ENCODE data around the gene C1QTNF6.

Gene C1QTNF6

GRCh38 chr22:37193629-37194191, 5.7 kb upstream of the C1QTNF6 start:
- in situ Hi-C loops (cut with MboI; ENCODE audit: low sequenced_read_pairs) = no loop called here

- in situ Hi-C loops (cut with MboI; ENCODE audit: low sequenced_read_pairs) = no loop called here
Measured at GRCh38 chr22:37192741-37193140, 4.7 kb upstream of the C1QTNF6 start.

- in situ Hi-C loops (cut with MboI; ENCODE audit: low sequenced_read_pairs) = no loop called here
Measured at GRCh38 chr22:37192204-37192603, 4.2 kb upstream of the C1QTNF6 start.

GRCh38 chr22:37190262-37190780, 2.3 kb upstream of the C1QTNF6 start:
- in situ Hi-C loops (cut with MboI; ENCODE audit: low sequenced_read_pairs) = no loop called here

- in situ Hi-C loops (cut with MboI; ENCODE audit: low sequenced_read_pairs) = no loop called here
Measured at GRCh38 chr22:37188901-37189466, 937 bp upstream of the C1QTNF6 start.

GRCh38 chr22:37187552-37187890, 526 bp downstream of the C1QTNF6 start:
- in situ Hi-C loops (cut with MboI; ENCODE audit: low sequenced_read_pairs) = no loop called here

- in situ Hi-C loops (cut with MboI; ENCODE audit: low sequenced_read_pairs) = no loop called here
Measured at GRCh38 chr22:37186997-37187522, 987 bp downstream of the C1QTNF6 start.

GRCh38 chr22:37186228-37186996, 1.6 kb downstream of the C1QTNF6 start:
- in situ Hi-C loops (cut with MboI; ENCODE audit: low sequenced_read_pairs) = no loop called here

GRCh38 chr22:37185646-37186227, 2.3 kb downstream of the C1QTNF6 start:
- in situ Hi-C loops (cut with MboI; ENCODE audit: low sequenced_read_pairs) = no loop called here

GRCh38 chr22:37184816-37185541, 3.1 kb downstream of the C1QTNF6 start:
- in situ Hi-C loops (cut with MboI; ENCODE audit: low sequenced_read_pairs) = no loop called here

- in situ Hi-C loops (cut with MboI; ENCODE audit: low sequenced_read_pairs) = no loop called here
Measured at GRCh38 chr22:37184380-37184755, 3.7 kb downstream of the C1QTNF6 start.

- in situ Hi-C loops (cut with MboI; ENCODE audit: low sequenced_read_pairs) = no loop called here
Measured at GRCh38 chr22:37183432-37184379, 4.3 kb downstream of the C1QTNF6 start.

GRCh38 chr22:37182949-37183245, 5.2 kb downstream of the C1QTNF6 start:
- in situ Hi-C loops (cut with MboI; ENCODE audit: low sequenced_read_pairs) = no loop called here

- in situ Hi-C loops (cut with MboI; ENCODE audit: low sequenced_read_pairs) = no loop called here
Measured at GRCh38 chr22:37182101-37182948, 5.7 kb downstream of the C1QTNF6 start.

- in situ Hi-C loops (cut with MboI; ENCODE audit: low sequenced_read_pairs) = no loop called here
Measured at GRCh38 chr22:37181681-37182080, 6.4 kb downstream of the C1QTNF6 start.

GRCh38 chr22:37180531-37181231, 7.4 kb downstream of the C1QTNF6 start:
- in situ Hi-C loops (cut with MboI; ENCODE audit: low sequenced_read_pairs) = no loop called here

GRCh38 chr22:37179622-37180420, 8.2 kb downstream of the C1QTNF6 start:
- in situ Hi-C loops (cut with MboI; ENCODE audit: low sequenced_read_pairs) = no loop called here

GRCh38 chr22:37179126-37179470, 8.9 kb downstream of the C1QTNF6 start:
- in situ Hi-C loops (cut with MboI; ENCODE audit: low sequenced_read_pairs) = no loop called here

Data from HL-60/S4 (cell line).